ENCODE data around the gene HDAC2.

DNA sequence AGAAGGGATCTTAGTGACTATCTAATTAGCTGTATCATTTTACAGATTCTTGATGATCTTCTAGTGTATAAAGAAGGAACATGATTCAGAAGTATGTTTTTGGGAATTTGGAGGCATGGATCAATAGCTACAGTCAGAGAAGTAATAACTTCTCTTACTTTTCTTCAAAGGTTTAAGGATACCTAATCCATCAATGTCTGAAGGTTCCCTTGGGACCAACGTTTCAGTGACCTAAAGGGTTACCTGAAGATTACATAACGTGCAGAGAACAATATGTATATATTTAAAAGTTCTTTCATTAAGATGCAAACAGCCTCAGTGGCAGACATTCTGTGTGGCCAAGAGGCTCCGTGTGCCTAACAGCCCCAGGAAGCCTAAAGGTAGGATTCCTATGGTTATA, 3.2 kb downstream of the HDAC2 start:
- TF ChIP-seq, protein P1, sequence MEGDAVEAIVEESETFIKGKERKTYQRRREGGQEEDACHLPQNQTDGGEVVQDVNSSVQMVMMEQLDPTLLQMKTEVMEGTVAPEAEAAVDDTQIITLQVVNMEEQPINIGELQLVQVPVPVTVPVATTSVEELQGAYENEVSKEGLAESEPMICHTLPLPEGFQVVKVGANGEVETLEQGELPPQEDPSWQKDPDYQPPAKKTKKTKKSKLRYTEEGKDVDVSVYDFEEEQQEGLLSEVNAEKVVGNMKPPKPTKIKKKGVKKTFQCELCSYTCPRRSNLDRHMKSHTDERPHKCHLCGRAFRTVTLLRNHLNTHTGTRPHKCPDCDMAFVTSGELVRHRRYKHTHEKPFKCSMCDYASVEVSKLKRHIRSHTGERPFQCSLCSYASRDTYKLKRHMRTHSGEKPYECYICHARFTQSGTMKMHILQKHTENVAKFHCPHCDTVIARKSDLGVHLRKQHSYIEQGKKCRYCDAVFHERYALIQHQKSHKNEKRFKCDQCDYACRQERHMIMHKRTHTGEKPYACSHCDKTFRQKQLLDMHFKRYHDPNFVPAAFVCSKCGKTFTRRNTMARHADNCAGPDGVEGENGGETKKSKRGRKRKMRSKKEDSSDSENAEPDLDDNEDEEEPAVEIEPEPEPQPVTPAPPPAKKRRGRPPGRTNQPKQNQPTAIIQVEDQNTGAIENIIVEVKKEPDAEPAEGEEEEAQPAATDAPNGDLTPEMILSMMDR (IDR thresholded peaks at IDR 0.05), result no peak
- no peak for TF ChIP-seq POLR2A (IDR thresholded peaks at IDR 0.05)

Measured in esophagus squamous epithelium (tissue), 4 donors.